GM19452 (cell line): Measurements from ENCODE around the gene EIF2S2.

Source experiments
- ATAC-seq: cut with Tn5 transposase; IDR thresholded peaks from one replicate; pipeline ENCODE4 v1.9.1; 2021; ENCODE audit not compliant: unreplicated experiment

Gene EIF2S2

GRCh38 chr20:34089655-34090345 lies 22.2 kb downstream of the EIF2S2 start:
- ATAC-seq = no peak

- no peak for ATAC-seq
Measured at GRCh38 chr20:34089175-34089479, 22.9 kb downstream of the EIF2S2 start.

- ATAC-seq = no peak
Measured at GRCh38 chr20:34088305-34089174, 23.5 kb downstream of the EIF2S2 start.

GRCh38 chr20:34085544-34086040 lies 26.5 kb downstream of the EIF2S2 start:
- ATAC-seq = no peak

GRCh38 chr20:34084227-34084923 lies 27.7 kb downstream of the EIF2S2 start:
- no peak for ATAC-seq

GRCh38 chr20:34083781-34084180 lies 28.3 kb downstream of the EIF2S2 start:
- no peak for ATAC-seq

GRCh38 chr20:34083137-34083536 lies 28.9 kb downstream of the EIF2S2 start:
- no peak for ATAC-seq

GRCh38 chr20:34082232-34082887 lies 29.7 kb downstream of the EIF2S2 start:
- no peak for ATAC-seq

- no peak for ATAC-seq
Measured at GRCh38 chr20:34079818-34080217, 32.2 kb downstream of the EIF2S2 start.

GRCh38 chr20:34078540-34078939 lies 33.5 kb downstream of the EIF2S2 start:
- ATAC-seq = no peak

- no peak for ATAC-seq
Measured at GRCh38 chr20:34076952-34077351, 35.1 kb downstream of the EIF2S2 start.

- no peak for ATAC-seq
Measured at GRCh38 chr20:34075647-34076046, 36.4 kb downstream of the EIF2S2 start.

GRCh38 chr20:34074101-34074760 lies 37.8 kb downstream of the EIF2S2 start:
- no peak for ATAC-seq

GRCh38 chr20:34072778-34073177 lies 39.3 kb downstream of the EIF2S2 start:
- no peak for ATAC-seq

- no peak for ATAC-seq
Measured at GRCh38 chr20:34072076-34072475, 40.0 kb downstream of the EIF2S2 start.

GRCh38 chr20:34070859-34071258 lies 41.2 kb downstream of the EIF2S2 start:
- ATAC-seq = no peak

- no peak for ATAC-seq
Measured at GRCh38 chr20:34070079-34070439, 42.0 kb downstream of the EIF2S2 start.

GRCh38 chr20:34069341-34070078 lies 42.5 kb downstream of the EIF2S2 start:
- no peak for ATAC-seq

- ATAC-seq = no peak
Measured at GRCh38 chr20:34068001-34068400, 44.0 kb downstream of the EIF2S2 start.

GRCh38 chr20:34066476-34067090 lies 45.5 kb downstream of the EIF2S2 start:
- no peak for ATAC-seq
